Endothelial cell of umbilical vein (primary cell): ENCODE measurements around the gene RELN.

Experiments
- CTCF ChIP-seq, 2 donors: IDR thresholded peaks; 1 replicate in 1 of 2; 2 replicates in 1 of 2; pipeline ENCODE4 v1.5.1; 2011; ENCODE audit warnings: low read length in 2 of 2, mild to moderate bottlenecking in 2 of 2, moderate library complexity in 2 of 2, control low read depth in 1 of 2, inconsistent platforms in 1 of 2, low read depth in 1 of 2; ENCODE audit not compliant: insufficient read depth in 1 of 2; ENCODE audit errors: extremely low read depth in 1 of 2
- EZH2 ChIP-seq: IDR thresholded peaks from 2 replicates; pipeline ENCODE4 v1.6.1; 2012; ENCODE audit warnings: borderline replicate concordance, low read depth, mild to moderate bottlenecking, moderate library complexity, low read length, inconsistent platforms; ENCODE audit not compliant: severe bottlenecking
- FOS ChIP-seq: IDR thresholded peaks from 2 replicates; pipeline ENCODE4 v1.6.1; 2011; ENCODE audit warnings: mild to moderate bottlenecking, low read length, moderate library complexity, borderline replicate concordance; ENCODE audit not compliant: insufficient read depth
- GATA2 ChIP-seq: IDR thresholded peaks from 2 replicates; pipeline ENCODE4 v1.7.0; 2011; ENCODE audit warnings: low read depth, mild to moderate bottlenecking, moderate library complexity, mixed read lengths, low read length; ENCODE audit not compliant: insufficient read length, insufficient read depth
- JUN ChIP-seq: IDR thresholded peaks from 2 replicates; pipeline ENCODE4 v1.6.1; 2011; ENCODE audit warnings: borderline replicate concordance, low read depth; ENCODE audit not compliant: insufficient read length, insufficient read depth
- MYC ChIP-seq: IDR thresholded peaks from one replicate; pipeline ENCODE4 v1.6.1; 2011; ENCODE audit warnings: mild to moderate bottlenecking, low read depth, low read length
- POLR2A ChIP-seq: IDR thresholded peaks from 2 replicates; pipeline ENCODE4 v1.6.1; 2012; ENCODE audit warnings: low read depth, mild to moderate bottlenecking, control low read depth, low read length
- POLR2AphosphoS5 ChIP-seq: IDR thresholded peaks from 2 replicates; pipeline ENCODE4 v1.6.1; 2012; ENCODE audit warnings: low read depth, mild to moderate bottlenecking, control low read depth, low read length, moderate library complexity; ENCODE audit not compliant: insufficient read depth
- TF ChIP-seq, protein P1 (sequence below): IDR thresholded peaks from 2 replicates; pipeline ENCODE4 v1.6.1; 2011; ENCODE audit not compliant: insufficient read depth, insufficient read length

GRCh38 chr7:103777440-103777839 is 212.0 kb downstream of the RELN start:
- TF ChIP-seq CTCF (IDR thresholded peaks at IDR 0.05; ENCODE audit: extremely low read depth in 1 of 2, insufficient read depth in 1 of 2, low read depth in 1 of 2, low read length in 2 of 2) (no peak), POLR2A (no peak), EZH2 (no peak), POLR2AphosphoS5 (no peak), GATA2 (no peak), MYC (no peak), FOS (no peak), JUN (no peak)
- TF ChIP-seq, protein P1, sequence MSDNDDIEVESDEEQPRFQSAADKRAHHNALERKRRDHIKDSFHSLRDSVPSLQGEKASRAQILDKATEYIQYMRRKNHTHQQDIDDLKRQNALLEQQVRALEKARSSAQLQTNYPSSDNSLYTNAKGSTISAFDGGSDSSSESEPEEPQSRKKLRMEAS, result no peak
